Activated CD8-positive, alpha-beta memory T cell treated with anti-CD3 and anti-CD28 coated beads for 36 hours (primary cell): ENCODE measurements around the gene PIF1. TPM values are rescaled to one million over a fixed set of nuclear protein-coding genes. Genes with fewer than 3 reads are reported as not detected.

Source experiments
- CTCF ChIA-PET: fragments of 350-600 bp; sonication (Branson Sonifier 250); formaldehyde crosslinking; loops from one replicate; lab custom pipeline; 2021; ENCODE audit warnings: antibody characterized with exemption; lab: Charles Lee
- POLR2A ChIA-PET: fragments of 350-600 bp; sonication (Branson Sonifier 250); formaldehyde crosslinking; loops from one replicate; lab custom pipeline; 2021; ENCODE audit warnings: antibody characterized with exemption; lab: Charles Lee
- total RNA-seq, 2 experiments: library from RNA; stranded (reverse); gene quantifications; one replicate each; pipeline ENCODE4 v1.2.3, GENCODE V29; 2021

PIF1 gene
- total RNA-seq = 10 to 100 TPM; 25.5 to 27.8 TPM

- CTCF ChIA-PET = interaction anchor here (0.8 to 1.1 kb wide), 2 partner anchors 10 to 16 kb away, joined by 4 to 5 read pairs; no protein-coding TSS in a partner anchor
- POLR2A ChIA-PET = interaction anchor here (0.5 to 1.0 kb wide), 4 partner anchors 8 to 68 kb away, joined by 3 to 6 read pairs (median 3); no protein-coding TSS in a partner anchor
Measured at GRCh38 chr15:64825431-64826294, at the start of gene PIF1. PIF1 (minus strand) TSS chr15:64825647; CDS start chr15:64824335, 1,312 bp downstream.

- ChIA-PET CTCF (no interaction called here), POLR2A (no interaction called here)
Measured at GRCh38 chr15:64870353-64870752, 44.9 kb upstream of the PIF1 start.

- ChIA-PET CTCF (no interaction called here), POLR2A (no interaction called here)
Measured at GRCh38 chr15:64869501-64869900, 44.1 kb upstream of the PIF1 start.

GRCh38 chr15:64865998-64866520 is 40.6 kb upstream of the PIF1 start:
- ChIA-PET POLR2A (interaction anchor here (1.4 kb wide), 1 partner anchor 15 kb away, joined by 3 read pairs; no protein-coding TSS in a partner anchor), CTCF (no interaction called here)

- ChIA-PET POLR2A (interaction anchor here (1.4 kb wide), 1 partner anchor 16 kb away, joined by 3 read pairs; no protein-coding TSS in a partner anchor), CTCF (no interaction called here)
Measured at GRCh38 chr15:64865126-64865997, 39.9 kb upstream of the PIF1 start.

DNA sequence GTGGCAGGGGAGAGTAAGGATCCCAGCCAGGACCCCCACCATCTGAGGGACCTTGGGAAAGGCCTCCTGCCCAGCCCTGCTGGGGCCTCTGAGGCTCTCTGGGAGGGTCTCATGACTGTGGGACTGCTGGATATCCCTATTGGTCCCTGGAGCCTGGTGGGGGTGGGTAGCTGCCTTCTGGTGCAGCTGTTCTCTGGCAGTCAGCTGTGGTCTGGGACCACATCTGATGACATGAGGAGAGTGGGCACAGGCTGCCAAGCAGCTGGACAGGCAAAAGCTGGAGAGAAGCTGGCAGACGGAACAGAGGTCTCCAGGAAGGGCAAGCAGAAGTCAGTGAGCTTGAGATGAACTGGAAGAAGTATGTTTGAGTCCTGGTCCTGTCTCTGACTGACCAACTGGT is 38.6 kb upstream of the PIF1 start:
- ChIA-PET POLR2A (no interaction called here), CTCF (no interaction called here)

- ChIA-PET POLR2A (no interaction called here), CTCF (no interaction called here)
Measured at GRCh38 chr15:64862408-64862807, 37.0 kb upstream of the PIF1 start.

DNA sequence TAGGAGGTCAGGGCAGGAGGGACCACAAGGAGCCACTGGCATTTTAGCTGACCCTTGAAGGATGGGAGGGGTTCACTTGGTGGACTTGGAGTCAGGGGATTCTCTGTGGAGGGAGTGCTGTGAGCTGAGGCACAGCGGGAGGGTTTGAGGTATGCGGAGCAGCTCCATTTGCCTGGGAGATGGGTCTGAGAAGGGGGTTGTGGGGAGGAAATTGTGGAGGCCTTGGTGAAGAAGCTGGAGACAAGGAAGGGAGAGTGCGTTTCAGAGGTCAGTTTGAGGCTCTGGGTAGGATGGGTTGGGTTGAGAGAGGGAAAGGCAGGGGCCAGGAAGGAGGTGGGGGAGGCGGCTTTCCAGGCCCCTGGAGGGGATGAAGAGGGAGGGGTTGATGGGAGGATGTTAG is 36.5 kb upstream of the PIF1 start:
- ChIA-PET POLR2A (no interaction called here), CTCF (no interaction called here)

GRCh38 chr15:64861331-64861730 is 35.9 kb upstream of the PIF1 start:
- CTCF ChIA-PET = no interaction called here
- POLR2A ChIA-PET = no interaction called here

- POLR2A ChIA-PET = interaction anchor here (0.5 kb wide), 1 partner anchor 31 kb away, joined by 4 read pairs; no protein-coding TSS in a partner anchor
- CTCF ChIA-PET = interaction anchor here (0.8 kb wide), 1 partner anchor 15 kb away, joined by 3 read pairs; no protein-coding TSS in a partner anchor
Measured at GRCh38 chr15:64859226-64859625, 33.8 kb upstream of the PIF1 start.

DNA sequence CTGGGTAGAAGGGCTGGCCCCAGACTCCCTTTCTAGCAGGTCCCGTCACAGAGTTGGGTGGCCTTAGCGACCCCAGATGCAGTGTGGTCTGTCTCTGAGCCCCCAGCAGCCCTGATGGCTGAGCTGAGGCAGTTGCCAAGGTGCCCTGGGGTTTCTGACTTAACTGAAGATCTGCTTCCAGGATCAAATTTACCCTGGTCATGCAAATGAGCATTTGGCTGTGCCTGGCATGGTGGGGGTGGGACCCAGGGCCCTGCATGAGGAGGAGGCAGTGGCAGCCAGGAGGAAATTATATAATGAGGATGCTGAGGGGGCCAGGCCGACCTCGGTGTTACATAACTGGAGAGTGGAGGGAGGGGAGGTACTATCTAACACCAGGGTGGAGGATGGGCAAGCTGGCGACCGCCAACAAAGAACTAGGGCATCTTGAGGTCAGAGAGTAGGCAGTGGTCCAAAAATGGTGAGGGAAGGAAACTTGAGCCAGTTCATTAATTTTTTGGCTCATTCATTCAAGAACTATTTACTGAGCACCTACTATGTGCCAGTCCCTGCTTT is 32.7 kb upstream of the PIF1 start:
- POLR2A ChIA-PET = no interaction called here
- CTCF ChIA-PET = no interaction called here

- ChIA-PET CTCF (no interaction called here), POLR2A (interaction anchor here (1.1 to 1.2 kb wide), 2 partner anchors 27 to 36 kb away, joined by 3 read pairs; no protein-coding TSS in a partner anchor)
Measured at GRCh38 chr15:64857421-64857820, 32.0 kb upstream of the PIF1 start.

DNA sequence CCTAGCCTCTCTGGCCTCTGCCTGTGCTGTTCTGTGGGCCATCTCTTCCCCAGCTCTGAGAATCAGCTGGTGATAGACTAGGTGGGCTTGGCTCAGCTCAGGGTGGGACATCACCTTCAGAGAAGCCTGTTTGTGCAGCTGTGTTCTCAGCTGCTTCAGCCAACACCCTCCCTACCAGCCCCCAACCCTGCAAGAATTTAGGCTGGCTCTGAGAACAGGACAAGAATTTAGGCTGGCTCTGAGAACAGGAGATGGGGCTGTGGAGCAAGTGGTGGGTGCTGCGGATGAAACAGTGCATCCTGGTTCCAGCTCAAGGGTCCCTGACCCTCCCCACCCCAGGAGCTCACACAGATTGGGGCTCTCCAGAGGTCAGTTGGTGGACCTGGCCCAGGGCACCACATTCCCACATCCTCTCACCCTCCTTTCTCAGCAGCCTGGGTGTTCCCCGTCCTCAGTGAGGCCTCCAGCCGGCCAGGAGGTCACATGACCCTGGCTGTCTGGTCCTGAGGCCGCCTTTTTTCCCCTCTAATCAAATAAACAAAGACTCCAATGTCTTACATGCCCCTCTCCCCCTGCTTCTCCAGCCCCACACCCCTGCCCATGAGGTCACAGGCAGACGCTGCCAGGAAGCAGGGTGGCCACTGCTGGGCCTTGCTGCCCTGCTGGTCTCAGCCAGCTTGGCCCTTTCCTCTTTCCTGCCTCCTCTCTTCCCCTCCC is 31.1 kb upstream of the PIF1 start:
- ChIA-PET POLR2A (interaction anchor here (1.1 to 1.2 kb wide), 2 partner anchors 27 to 37 kb away, joined by 3 read pairs; no protein-coding TSS in a partner anchor), CTCF (no interaction called here)

DNA sequence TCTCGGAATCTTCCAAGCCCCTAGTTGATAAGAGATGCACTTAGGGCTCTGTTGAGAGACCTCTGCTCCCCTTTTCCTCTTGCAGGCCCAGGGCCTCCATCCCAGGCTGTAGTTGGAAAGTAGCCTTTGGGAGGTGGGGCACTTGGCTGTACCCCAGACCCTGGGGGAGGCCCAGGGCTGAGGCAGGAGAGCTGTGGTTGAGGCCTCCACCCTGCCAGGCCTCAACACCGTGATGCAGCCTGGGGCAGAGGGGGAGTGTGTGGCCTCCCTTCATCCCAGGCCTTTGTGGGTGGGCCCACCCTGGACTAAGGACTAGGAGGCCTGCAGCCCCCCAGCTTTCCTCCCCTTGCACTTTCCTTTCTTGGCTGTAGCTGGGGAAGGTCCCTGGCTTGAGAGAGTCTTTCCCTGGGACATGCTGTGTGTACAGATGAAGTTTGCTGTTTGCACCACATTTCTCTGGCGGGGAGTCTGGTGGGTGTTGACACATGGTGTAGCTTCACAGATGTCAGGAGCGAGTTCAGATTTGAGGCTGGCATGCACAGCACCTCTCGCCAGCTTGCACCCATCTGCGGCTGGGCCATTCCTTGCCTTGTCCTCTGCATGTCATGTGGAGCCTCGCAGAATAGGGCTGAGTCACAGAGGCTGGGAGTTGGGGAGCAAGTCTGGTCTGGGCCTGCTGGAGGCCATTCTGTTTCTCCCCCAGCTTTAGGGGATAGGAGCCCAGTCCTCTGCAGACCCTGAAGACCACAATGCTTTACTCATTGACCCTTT is 29.9 kb upstream of the PIF1 start:
- ChIA-PET CTCF (no interaction called here), POLR2A (no interaction called here)

GRCh38 chr15:64854526-64854925 is 29.1 kb upstream of the PIF1 start:
- ChIA-PET CTCF (no interaction called here), POLR2A (no interaction called here)

- POLR2A ChIA-PET = no interaction called here
Measured at GRCh38 chr15:64854041-64854440, 28.6 kb upstream of the PIF1 start.

GRCh38 chr15:64851503-64851840 is 26.0 kb upstream of the PIF1 start:
- POLR2A ChIA-PET = interaction anchor here (0.6 kb wide), 1 partner anchor 30 kb away, joined by 3 read pairs; no protein-coding TSS in a partner anchor
- CTCF ChIA-PET = no interaction called here

More at GRCh38 chr15:64854041-64854440, 28.6 kb upstream of the PIF1 start:
- CTCF ChIA-PET = no interaction called here
